ENCODE data around the gene FAM13A.

The FAM13A gene

DNA sequence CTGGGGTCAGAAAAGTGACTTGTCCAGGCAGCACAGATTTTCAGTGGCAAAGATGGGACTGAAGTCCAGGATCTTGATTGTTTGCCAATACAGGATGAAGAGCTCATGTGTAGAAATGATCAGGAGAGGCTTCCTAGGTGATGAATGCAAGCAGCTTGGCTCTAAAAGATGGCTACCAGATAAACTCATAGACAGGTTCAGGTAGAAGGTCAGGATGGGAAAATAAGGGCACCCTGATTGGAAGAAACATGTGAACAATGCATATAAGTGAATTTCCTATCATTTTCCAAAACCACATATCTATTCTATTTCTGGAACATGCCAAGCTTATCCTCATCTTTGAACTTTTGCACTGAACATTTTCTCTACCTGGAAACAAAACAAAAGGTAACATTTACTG is 87.7 kb downstream of the FAM13A start:
- Histone ChIP-seq H3K27ac (replicated peaks) (no peak overlapping the region), H3K27me3 (ENCODE audit: insufficient read depth, poor library complexity, severe bottlenecking) (no peaks in the 10 kb centered on the region), H3K4me3 (replicated peaks; ENCODE audit: insufficient read depth, low read length) (no peak overlapping the region)
- no peak for DNase-seq (ENCODE audit: low read depth in 1 of 2, low spot score in 1 of 2)
- TF ChIP-seq, protein P1, sequence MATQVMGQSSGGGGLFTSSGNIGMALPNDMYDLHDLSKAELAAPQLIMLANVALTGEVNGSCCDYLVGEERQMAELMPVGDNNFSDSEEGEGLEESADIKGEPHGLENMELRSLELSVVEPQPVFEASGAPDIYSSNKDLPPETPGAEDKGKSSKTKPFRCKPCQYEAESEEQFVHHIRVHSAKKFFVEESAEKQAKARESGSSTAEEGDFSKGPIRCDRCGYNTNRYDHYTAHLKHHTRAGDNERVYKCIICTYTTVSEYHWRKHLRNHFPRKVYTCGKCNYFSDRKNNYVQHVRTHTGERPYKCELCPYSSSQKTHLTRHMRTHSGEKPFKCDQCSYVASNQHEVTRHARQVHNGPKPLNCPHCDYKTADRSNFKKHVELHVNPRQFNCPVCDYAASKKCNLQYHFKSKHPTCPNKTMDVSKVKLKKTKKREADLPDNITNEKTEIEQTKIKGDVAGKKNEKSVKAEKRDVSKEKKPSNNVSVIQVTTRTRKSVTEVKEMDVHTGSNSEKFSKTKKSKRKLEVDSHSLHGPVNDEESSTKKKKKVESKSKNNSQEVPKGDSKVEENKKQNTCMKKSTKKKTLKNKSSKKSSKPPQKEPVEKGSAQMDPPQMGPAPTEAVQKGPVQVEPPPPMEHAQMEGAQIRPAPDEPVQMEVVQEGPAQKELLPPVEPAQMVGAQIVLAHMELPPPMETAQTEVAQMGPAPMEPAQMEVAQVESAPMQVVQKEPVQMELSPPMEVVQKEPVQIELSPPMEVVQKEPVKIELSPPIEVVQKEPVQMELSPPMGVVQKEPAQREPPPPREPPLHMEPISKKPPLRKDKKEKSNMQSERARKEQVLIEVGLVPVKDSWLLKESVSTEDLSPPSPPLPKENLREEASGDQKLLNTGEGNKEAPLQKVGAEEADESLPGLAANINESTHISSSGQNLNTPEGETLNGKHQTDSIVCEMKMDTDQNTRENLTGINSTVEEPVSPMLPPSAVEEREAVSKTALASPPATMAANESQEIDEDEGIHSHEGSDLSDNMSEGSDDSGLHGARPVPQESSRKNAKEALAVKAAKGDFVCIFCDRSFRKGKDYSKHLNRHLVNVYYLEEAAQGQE (IDR thresholded peaks at IDR 0.05; ENCODE audit: insufficient replicate concordance, low read depth) = no peak
- TF ChIP-seq SPI1 (IDR thresholded peaks at IDR 0.05; ENCODE audit: borderline replicate concordance, low read depth) (no peak), POLR2AphosphoS5 (IDR thresholded peaks at IDR 0.05; ENCODE audit: low read depth) (no peak), GABPA (IDR thresholded peaks at IDR 0.05; ENCODE audit: low read depth) (no peak)
- TF ChIP-seq, protein P2, sequence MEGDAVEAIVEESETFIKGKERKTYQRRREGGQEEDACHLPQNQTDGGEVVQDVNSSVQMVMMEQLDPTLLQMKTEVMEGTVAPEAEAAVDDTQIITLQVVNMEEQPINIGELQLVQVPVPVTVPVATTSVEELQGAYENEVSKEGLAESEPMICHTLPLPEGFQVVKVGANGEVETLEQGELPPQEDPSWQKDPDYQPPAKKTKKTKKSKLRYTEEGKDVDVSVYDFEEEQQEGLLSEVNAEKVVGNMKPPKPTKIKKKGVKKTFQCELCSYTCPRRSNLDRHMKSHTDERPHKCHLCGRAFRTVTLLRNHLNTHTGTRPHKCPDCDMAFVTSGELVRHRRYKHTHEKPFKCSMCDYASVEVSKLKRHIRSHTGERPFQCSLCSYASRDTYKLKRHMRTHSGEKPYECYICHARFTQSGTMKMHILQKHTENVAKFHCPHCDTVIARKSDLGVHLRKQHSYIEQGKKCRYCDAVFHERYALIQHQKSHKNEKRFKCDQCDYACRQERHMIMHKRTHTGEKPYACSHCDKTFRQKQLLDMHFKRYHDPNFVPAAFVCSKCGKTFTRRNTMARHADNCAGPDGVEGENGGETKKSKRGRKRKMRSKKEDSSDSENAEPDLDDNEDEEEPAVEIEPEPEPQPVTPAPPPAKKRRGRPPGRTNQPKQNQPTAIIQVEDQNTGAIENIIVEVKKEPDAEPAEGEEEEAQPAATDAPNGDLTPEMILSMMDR (IDR thresholded peaks at IDR 0.05; ENCODE audit: insufficient read depth, low read length) = no peak

DNA sequence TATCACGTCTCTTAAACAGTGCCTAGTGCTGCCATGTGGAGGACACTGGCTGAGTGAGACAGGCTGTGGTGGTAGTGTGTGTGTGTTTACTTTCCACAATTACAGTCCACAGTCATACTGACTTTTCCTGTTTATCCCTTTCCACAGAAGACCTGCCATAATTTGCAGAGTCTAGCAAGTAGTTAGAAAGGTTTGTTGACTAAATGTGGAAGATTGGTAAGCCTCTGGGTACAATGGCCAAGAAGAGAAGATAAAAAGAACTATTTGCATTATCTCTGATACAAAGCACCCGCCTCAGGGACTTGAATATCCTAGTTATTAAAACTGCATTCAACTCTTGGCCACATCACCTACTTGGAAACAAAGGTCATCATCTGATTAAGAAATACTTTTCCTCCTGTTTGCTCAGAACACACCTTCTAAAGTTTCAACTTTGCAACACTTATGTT is 89.1 kb downstream of the FAM13A start:
- no peak overlapping the region for H3K4me3 ChIP-seq (replicated peaks; ENCODE audit: insufficient read depth, low read length)
- H3K27ac ChIP-seq (replicated peaks) = no peak overlapping the region
- no peaks in the 10 kb centered on the region for H3K27me3 ChIP-seq (ENCODE audit: insufficient read depth, poor library complexity, severe bottlenecking)
- no peak for DNase-seq (ENCODE audit: low read depth in 1 of 2, low spot score in 1 of 2)
- TF ChIP-seq, protein P2 (IDR thresholded peaks at IDR 0.05; ENCODE audit: insufficient read depth, low read length) = no peak
- no peak for TF ChIP-seq POLR2AphosphoS5 (IDR thresholded peaks at IDR 0.05; ENCODE audit: low read depth)
- no peak for TF ChIP-seq SPI1 (IDR thresholded peaks at IDR 0.05; ENCODE audit: borderline replicate concordance, low read depth)
- no peak for TF ChIP-seq GABPA (IDR thresholded peaks at IDR 0.05; ENCODE audit: low read depth)
- TF ChIP-seq, protein P1 (IDR thresholded peaks at IDR 0.05; ENCODE audit: insufficient replicate concordance, low read depth) = no peak

DNA sequence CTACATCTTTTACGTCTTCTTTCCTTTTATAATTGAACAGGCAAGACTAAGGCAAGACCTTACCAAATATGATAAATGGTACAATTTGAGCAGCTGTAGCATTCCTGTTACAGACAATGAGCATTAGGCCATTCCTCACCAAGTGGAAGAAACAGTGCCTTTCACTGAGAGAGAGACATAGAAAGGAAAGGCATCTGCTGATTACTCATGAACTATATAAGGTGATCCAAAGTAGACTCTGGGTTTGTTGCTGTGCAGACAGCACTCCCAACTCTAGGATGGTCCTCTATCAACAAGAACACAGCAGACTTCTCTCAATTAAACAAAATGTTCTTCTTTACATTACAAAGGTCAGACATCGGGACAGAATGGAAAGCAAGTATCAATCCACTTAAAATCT is 91.9 kb downstream of the FAM13A start:
- no peak for DNase-seq (ENCODE audit: low read depth in 1 of 2, low spot score in 1 of 2)
- TF ChIP-seq, protein P1 (IDR thresholded peaks at IDR 0.05; ENCODE audit: insufficient replicate concordance, low read depth) = no peak
- TF ChIP-seq SPI1 (IDR thresholded peaks at IDR 0.05; ENCODE audit: borderline replicate concordance, low read depth) (no peak), POLR2AphosphoS5 (IDR thresholded peaks at IDR 0.05; ENCODE audit: low read depth) (no peak), GABPA (IDR thresholded peaks at IDR 0.05; ENCODE audit: low read depth) (no peak)
- TF ChIP-seq, protein P2 (IDR thresholded peaks at IDR 0.05; ENCODE audit: insufficient read depth, low read length) = no peak
- no peaks in the 10 kb centered on the region for H3K27me3 ChIP-seq (ENCODE audit: insufficient read depth, poor library complexity, severe bottlenecking)
- no peak overlapping the region for H3K4me3 ChIP-seq (replicated peaks; ENCODE audit: insufficient read depth, low read length)
- no peak overlapping the region for H3K27ac ChIP-seq (replicated peaks)

All from HL-60 (cell line).